HG03025 (cell line): ENCODE measurements around the gene CCDC138.

Source experiments
- ATAC-seq: cut with Tn5 transposase; IDR thresholded peaks from one replicate; pipeline ENCODE4 v1.9.1; 2021; ENCODE audit warnings: mild to moderate bottlenecking, moderate library complexity; ENCODE audit not compliant: unreplicated experiment, low FRiP score

The CCDC138 gene

GRCh38 chr2:108916122-108916795, 129.7 kb downstream of the CCDC138 start:
- no peak for ATAC-seq

- no peak for ATAC-seq
Measured at GRCh38 chr2:108916796-108917421, 130.3 kb downstream of the CCDC138 start.

GRCh38 chr2:108917526-108917925, 131.0 kb downstream of the CCDC138 start:
- no peak for ATAC-seq

GRCh38 chr2:108918156-108918874, 131.7 kb downstream of the CCDC138 start:
- no peak for ATAC-seq

- no peak for ATAC-seq
Measured at GRCh38 chr2:108918941-108919341, 132.4 kb downstream of the CCDC138 start.

GRCh38 chr2:108919571-108920373, 133.2 kb downstream of the CCDC138 start:
- ATAC-seq = no peak

GRCh38 chr2:108920686-108921085, 134.1 kb downstream of the CCDC138 start:
- ATAC-seq = no peak

- no peak for ATAC-seq
Measured at GRCh38 chr2:108921096-108922030, 134.8 kb downstream of the CCDC138 start.

GRCh38 chr2:108922141-108922915, 135.8 kb downstream of the CCDC138 start:
- ATAC-seq = no peak

- no peak for ATAC-seq
Measured at GRCh38 chr2:108923019-108923700, 136.6 kb downstream of the CCDC138 start.

GRCh38 chr2:108923736-108924579, 137.4 kb downstream of the CCDC138 start:
- ATAC-seq = no peak

- no peak for ATAC-seq
Measured at GRCh38 chr2:108924580-108925251, 138.1 kb downstream of the CCDC138 start.

- ATAC-seq = no peak
Measured at GRCh38 chr2:108925286-108925685, 138.7 kb downstream of the CCDC138 start.

- no peak for ATAC-seq
Measured at GRCh38 chr2:108925735-108926134, 139.2 kb downstream of the CCDC138 start.
